CD4-positive, alpha-beta T cell treated with Interleukin-15 for 4 hours (primary cell): ENCODE data around the gene SNRPB2.
A peak's percentile ranks its signal among the peaks of the same experiment; 100 is the strongest.

ENCODE experiments used
- DNase-seq: peaks from one replicate; pipeline ENCODE4 v3.0.0-alpha.2; 2020; ENCODE audit warnings: low spot score

Gene SNRPB2

GRCh38 chr20:16732506-16733152, 2.8 kb downstream of the SNRPB2 start:
- no peak for DNase-seq

GRCh38 chr20:16740365-16741072, 10.7 kb downstream of the SNRPB2 start:
- no peak for DNase-seq

GRCh38 chr20:16744178-16744807, 14.5 kb downstream of the SNRPB2 start:
- DNase-seq, result no peak

- DNase-seq, result no peak
Measured at GRCh38 chr20:16745204-16745603, 15.4 kb downstream of the SNRPB2 start.

- DNase-seq, result no peak
Measured at GRCh38 chr20:16747291-16747811, 17.5 kb downstream of the SNRPB2 start.

- DNase-seq, result no peak
Measured at GRCh38 chr20:16748308-16748900, 18.6 kb downstream of the SNRPB2 start, which contains the start of gene OTOR. OTOR (plus strand) TSS chr20:16748358; CDS start chr20:16748402, 44 bp downstream.

GRCh38 chr20:16749573-16749972, 19.7 kb downstream of the SNRPB2 start:
- DNase-seq, result no peak

GRCh38 chr20:16752082-16752481, 22.3 kb downstream of the SNRPB2 start:
- no peak for DNase-seq

- no peak for DNase-seq
Measured at GRCh38 chr20:16752901-16753300, 23.1 kb downstream of the SNRPB2 start.

- no peak for DNase-seq
Measured at GRCh38 chr20:16758454-16759180, 28.8 kb downstream of the SNRPB2 start.

- no peak for DNase-seq
Measured at GRCh38 chr20:16759181-16759563, 29.3 kb downstream of the SNRPB2 start.

- no peak for DNase-seq
Measured at GRCh38 chr20:16760431-16761304, 30.8 kb downstream of the SNRPB2 start.

- DNase-seq, result peak; percentile 49
Measured at GRCh38 chr20:16761305-16761829, 31.5 kb downstream of the SNRPB2 start.

- DNase-seq, result no peak
Measured at GRCh38 chr20:16764560-16764959, 34.7 kb downstream of the SNRPB2 start.

- no peak for DNase-seq
Measured at GRCh38 chr20:16771213-16771612, 41.4 kb downstream of the SNRPB2 start.

- no peak for DNase-seq
Measured at GRCh38 chr20:16775961-16776360, 46.1 kb downstream of the SNRPB2 start.

- no peak for DNase-seq
Measured at GRCh38 chr20:16777126-16777525, 47.3 kb downstream of the SNRPB2 start.

- no peak for DNase-seq
Measured at GRCh38 chr20:16778159-16778558, 48.3 kb downstream of the SNRPB2 start.

- no peak for DNase-seq
Measured at GRCh38 chr20:16781496-16781895, 51.7 kb downstream of the SNRPB2 start.

GRCh38 chr20:16785226-16785625, 55.4 kb downstream of the SNRPB2 start:
- DNase-seq, result no peak
